GM12891 (cell line): ENCODE results near the gene MAPK14.

ENCODE experiments used
- POLR2A ChIP-seq: IDR thresholded peaks from 2 replicates; pipeline ENCODE4 v1.6.1; 2011; ENCODE audit warnings: low read depth, low read length, control low read depth
- POLR2AphosphoS5 ChIP-seq: IDR thresholded peaks from 2 replicates; pipeline ENCODE4 v1.6.1; 2011; ENCODE audit warnings: low read depth, low read length, control low read depth
- POU2F2 ChIP-seq: IDR thresholded peaks from 2 replicates; pipeline ENCODE4 v1.6.1; 2011; ENCODE audit warnings: low read depth, mild to moderate bottlenecking, control low read depth, low read length, moderate library complexity

- TF ChIP-seq POLR2AphosphoS5 = no peak
- TF ChIP-seq POLR2A = no peak
- no peak for TF ChIP-seq POU2F2
These were observed 98.0 kb downstream of the MAPK14 start for GRCh38 chr6:36125575-36125974.
